ENCODE measurements around the gene FBP2.

- TF ChIP-seq CTCF (IDR thresholded peaks at IDR 0.05; ENCODE audit: insufficient read depth, low read length) (peak; percentile 58), GABPA (IDR thresholded peaks at IDR 0.05; ENCODE audit: low read depth) (no peak)
Observed at GRCh38 chr9:94603259-94604160, 9.9 kb upstream of the FBP2 start.
